ENCODE data around the gene HFM1. TPM values are rescaled to one million over a fixed set of nuclear protein-coding genes. Genes with fewer than 3 reads are reported as not detected.

Gene HFM1
- total and polyA plus RNA-seq, 2 experiments from 2014 or later, result 1.5 to 5.2 TPM

- TF ChIP-seq ZNF462 (CRISPR knock-in tag; IDR thresholded peaks at IDR 0.05), result no peak
These were observed 69.8 kb downstream of the HFM1 start (continued) for GRCh38 chr1:91334856-91335255.

GRCh38 chr1:91325456-91325855 is 79.2 kb downstream of the HFM1 start:
- no peaks in the 10 kb centered on the region for H3F3A ChIP-seq (replicated peaks; ENCODE audit: low read depth)
- no peaks in the 10 kb centered on the region for H3K9me2 ChIP-seq (ENCODE audit: insufficient read depth)
- H3K27ac Mint-ChIP-seq, result no peak overlapping the region
- ATAC-seq (no peak), DNase-seq (ENCODE audit: low spot score) (no peak)
- no peaks in the 10 kb centered on the region for H3K79me2 ChIP-seq (replicated peaks; ENCODE audit: insufficient read depth)
- no peak overlapping the region for H2AFZ ChIP-seq
- no peaks in the 10 kb centered on the region; the same call in 2 of the 3 replicates for H3K4me1 Mint-ChIP-seq
- no peak overlapping the region for H3K4me3 Mint-ChIP-seq
- H4K20me1 ChIP-seq (replicated peaks; ENCODE audit: insufficient read depth), result no peaks in the 10 kb centered on the region
- H3K36me3 Mint-ChIP-seq (ENCODE audit: low read depth), result peaks cover 13% of the 10 kb centered on the region
- TF ChIP-seq ZNF114 (CRISPR knock-in tag; IDR thresholded peaks at IDR 0.05) (no peak), NANOG (IDR thresholded peaks at IDR 0.05; ENCODE audit: borderline replicate concordance) (no peak), EZH2phosphoT487 (IDR thresholded peaks at IDR 0.05; ENCODE audit: unreplicated experiment) (no peak), CTCF (conservative IDR thresholded peaks at IDR 0.05; ENCODE audit: low read depth in 2 of 2) (no peak), EZH2 (IDR thresholded peaks at IDR 0.05; ENCODE audit: low read depth, unreplicated experiment) (no peak)
- TF ChIP-seq, protein P1, sequence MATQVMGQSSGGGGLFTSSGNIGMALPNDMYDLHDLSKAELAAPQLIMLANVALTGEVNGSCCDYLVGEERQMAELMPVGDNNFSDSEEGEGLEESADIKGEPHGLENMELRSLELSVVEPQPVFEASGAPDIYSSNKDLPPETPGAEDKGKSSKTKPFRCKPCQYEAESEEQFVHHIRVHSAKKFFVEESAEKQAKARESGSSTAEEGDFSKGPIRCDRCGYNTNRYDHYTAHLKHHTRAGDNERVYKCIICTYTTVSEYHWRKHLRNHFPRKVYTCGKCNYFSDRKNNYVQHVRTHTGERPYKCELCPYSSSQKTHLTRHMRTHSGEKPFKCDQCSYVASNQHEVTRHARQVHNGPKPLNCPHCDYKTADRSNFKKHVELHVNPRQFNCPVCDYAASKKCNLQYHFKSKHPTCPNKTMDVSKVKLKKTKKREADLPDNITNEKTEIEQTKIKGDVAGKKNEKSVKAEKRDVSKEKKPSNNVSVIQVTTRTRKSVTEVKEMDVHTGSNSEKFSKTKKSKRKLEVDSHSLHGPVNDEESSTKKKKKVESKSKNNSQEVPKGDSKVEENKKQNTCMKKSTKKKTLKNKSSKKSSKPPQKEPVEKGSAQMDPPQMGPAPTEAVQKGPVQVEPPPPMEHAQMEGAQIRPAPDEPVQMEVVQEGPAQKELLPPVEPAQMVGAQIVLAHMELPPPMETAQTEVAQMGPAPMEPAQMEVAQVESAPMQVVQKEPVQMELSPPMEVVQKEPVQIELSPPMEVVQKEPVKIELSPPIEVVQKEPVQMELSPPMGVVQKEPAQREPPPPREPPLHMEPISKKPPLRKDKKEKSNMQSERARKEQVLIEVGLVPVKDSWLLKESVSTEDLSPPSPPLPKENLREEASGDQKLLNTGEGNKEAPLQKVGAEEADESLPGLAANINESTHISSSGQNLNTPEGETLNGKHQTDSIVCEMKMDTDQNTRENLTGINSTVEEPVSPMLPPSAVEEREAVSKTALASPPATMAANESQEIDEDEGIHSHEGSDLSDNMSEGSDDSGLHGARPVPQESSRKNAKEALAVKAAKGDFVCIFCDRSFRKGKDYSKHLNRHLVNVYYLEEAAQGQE (IDR thresholded peaks at IDR 0.05; ENCODE audit: unreplicated experiment), result no peak
- H3K4me3 ChIP-seq, result no peak overlapping the region
- H3K4me2 ChIP-seq, result no peak overlapping the region
- no peaks in the 10 kb centered on the region for H3K27me3 ChIP-seq (ENCODE audit: insufficient read depth)
- H3K4me1 ChIP-seq (ENCODE audit: insufficient read depth), result no peaks in the 10 kb centered on the region
- no peaks in the 10 kb centered on the region for H3K27me3 Mint-ChIP-seq (ENCODE audit: insufficient read depth, low read depth, poor library complexity)
- no peaks in the 10 kb centered on the region for H3K9me3 Mint-ChIP-seq
- no peak overlapping the region for H3K27ac ChIP-seq (ENCODE audit: low read depth)
- no peaks in the 10 kb centered on the region for H3K36me3 ChIP-seq (ENCODE audit: insufficient read depth)

Measured in GM23338 (cell line).